HG02870 (cell line): Measurements from ENCODE around the gene CIART.
"Not testable (repeated sequence)": the region's sequence is repeated elsewhere in the genome, so short reads cannot be mapped to it uniquely, and the experiment has no call there.

ENCODE experiments used
- ATAC-seq: cut with Tn5 transposase; IDR thresholded peaks from one replicate; pipeline ENCODE4 v1.9.1; 2021; ENCODE audit warnings: mild to moderate bottlenecking, moderate library complexity; ENCODE audit not compliant: unreplicated experiment

CIART gene

DNA sequence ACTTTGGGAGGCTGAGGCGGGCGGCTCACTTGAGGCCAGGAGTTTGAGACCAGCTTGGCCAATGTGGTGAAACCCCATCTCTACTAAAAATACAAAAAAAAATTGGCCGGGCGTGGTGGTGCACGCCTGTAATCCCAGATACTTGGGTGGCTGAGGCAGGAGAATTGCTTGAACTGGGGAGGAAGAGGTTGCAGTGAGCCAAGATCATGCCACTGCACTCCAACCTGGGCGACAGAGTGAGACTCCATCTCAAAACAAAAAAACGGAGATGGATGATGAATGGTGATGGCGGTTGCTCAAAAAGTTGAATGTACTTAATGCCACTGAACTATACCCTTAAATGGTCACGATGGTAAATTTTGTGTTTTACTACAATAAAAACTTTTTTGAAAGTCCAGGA is 26.2 kb downstream of the CIART start:
- ATAC-seq: not testable (repeated sequence)

DNA sequence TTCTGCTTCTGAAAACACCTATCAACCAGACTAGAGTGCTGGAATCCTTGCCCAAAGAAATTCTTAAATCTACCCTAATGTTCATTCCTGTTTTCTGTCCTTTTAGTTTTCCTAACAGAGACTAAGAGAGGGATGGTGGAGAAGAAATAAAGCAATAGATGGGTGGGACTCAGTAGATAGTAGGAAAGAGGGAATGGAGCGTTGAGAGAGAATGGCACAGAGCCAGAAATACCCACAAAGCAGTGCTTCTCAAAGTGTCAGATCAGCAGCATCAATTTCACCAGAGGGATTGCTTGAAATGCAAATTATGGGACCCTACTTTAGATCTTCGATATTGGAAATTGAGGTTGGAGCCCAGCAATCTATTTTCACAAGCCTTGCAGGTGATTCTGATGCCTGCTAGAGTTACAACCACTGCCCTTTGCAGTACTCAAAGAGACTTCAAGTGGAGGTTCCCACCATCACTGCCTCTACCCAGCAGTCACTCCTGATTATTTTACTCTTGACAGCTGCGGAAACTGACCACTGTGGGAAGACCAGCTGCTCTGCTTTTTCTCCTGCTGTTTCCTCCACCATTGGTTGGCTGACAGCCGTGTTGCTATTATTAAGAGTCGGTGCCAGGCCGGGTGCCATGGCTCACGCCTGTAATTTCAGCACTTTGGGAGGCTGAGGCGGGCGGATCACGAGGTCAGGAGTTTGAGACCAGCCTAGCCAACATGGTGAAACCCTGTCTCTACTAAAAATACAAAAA is 27.6 kb downstream of the CIART start:
- no peak for ATAC-seq

GRCh38 chr1:150311762-150312161 is 29.4 kb downstream of the CIART start:
- no peak for ATAC-seq

GRCh38 chr1:150314691-150315090 is 32.3 kb downstream of the CIART start:
- not testable (repeated sequence) for ATAC-seq

GRCh38 chr1:150320667-150320978 is 38.3 kb downstream of the CIART start:
- no peak for ATAC-seq

DNA sequence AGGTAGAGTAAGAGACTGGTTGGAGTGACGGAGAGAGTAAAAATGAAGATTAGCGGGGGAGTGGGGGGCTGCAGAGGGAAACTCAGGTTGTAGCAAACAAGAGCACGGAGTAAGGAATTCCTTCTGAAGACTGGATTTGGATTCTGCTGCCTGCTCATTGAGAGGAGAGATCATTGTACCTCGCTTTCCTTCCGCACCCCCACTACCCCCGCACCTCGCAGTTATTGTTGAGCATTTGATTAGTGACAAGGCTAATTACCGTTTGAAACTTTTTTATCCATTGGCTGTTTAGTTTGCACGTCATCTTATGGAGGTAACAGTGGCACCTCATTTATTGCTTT is 39.4 kb downstream of the CIART start:
- ATAC-seq: no peak

DNA sequence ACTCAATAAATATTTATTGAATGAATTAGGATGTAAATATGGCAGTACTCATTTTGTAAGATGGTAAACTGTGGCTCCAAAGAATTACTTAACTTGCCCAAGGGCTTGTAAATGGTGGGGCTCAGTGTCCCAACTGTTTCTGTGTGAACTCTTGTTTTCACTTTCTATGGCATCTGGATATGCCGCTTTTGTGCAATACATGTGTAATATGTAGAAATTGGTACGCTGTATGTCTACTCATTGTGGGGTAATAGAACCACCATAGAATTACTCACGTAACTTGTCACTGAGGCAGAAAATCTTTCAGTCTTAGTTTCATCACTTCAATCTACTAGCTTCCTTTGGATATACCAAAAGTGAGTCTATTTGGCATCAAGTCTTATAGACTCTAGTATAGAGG is 40.0 kb downstream of the CIART start:
- ATAC-seq: no peak

GRCh38 chr1:150332651-150333290 is 50.4 kb downstream of the CIART start:
- no peak for ATAC-seq
